ES-I3 (cell line): Measurements from ENCODE around the gene NBPF1.
"Not testable (repeated sequence)": the region's sequence is repeated elsewhere in the genome, so short reads cannot be mapped to it uniquely, and the experiment has no call there.

Experiments
- H3K36me3 ChIP-seq: 2 replicates; pipeline ENCODE4 v1.6.1; 2013; ENCODE audit warnings: mild to moderate bottlenecking, low read length, control low read depth, moderate library complexity; ENCODE audit not compliant: insufficient read depth
- H3K4me1 ChIP-seq: 2 replicates; pipeline ENCODE4 v1.6.1; 2013; ENCODE audit warnings: mild to moderate bottlenecking, control low read depth, low read length; ENCODE audit not compliant: insufficient read depth
- H3K9ac ChIP-seq: 2 replicates; pipeline ENCODE4 v1.6.1; 2013; ENCODE audit warnings: low read depth, mild to moderate bottlenecking, low read length, moderate library complexity
- H3K9me3 ChIP-seq: 2 replicates; pipeline ENCODE4 v1.6.1; 2013; ENCODE audit warnings: mild to moderate bottlenecking, low read length, moderate library complexity; ENCODE audit not compliant: control insufficient read depth, insufficient read depth

Gene NBPF1

GRCh38 chr1:16619803-16620501 lies 6.6 kb upstream of the NBPF1 start:
- H3K9ac ChIP-seq, H3K4me1 ChIP-seq, H3K36me3 ChIP-seq, H3K9me3 ChIP-seq: not testable (repeated sequence)

- Histone ChIP-seq H3K9me3 (no peaks in the 10 kb centered on the region), H3K4me1 (peaks cover 8% of the 10 kb centered on the region; the same call in 1 of the 2 replicates), H3K36me3 (no peaks in the 10 kb centered on the region), H3K9ac (no peak overlapping the region)
Measured at GRCh38 chr1:16618719-16619118, 5.4 kb upstream of the NBPF1 start.

- Histone ChIP-seq H3K9me3 (no peaks in the 10 kb centered on the region), H3K9ac (no peak overlapping the region), H3K4me1 (peaks cover 8% of the 10 kb centered on the region; the same call in 1 of the 2 replicates), H3K36me3 (no peaks in the 10 kb centered on the region)
Measured at GRCh38 chr1:16617778-16618580, 4.6 kb upstream of the NBPF1 start.

- Histone ChIP-seq H3K36me3 (no peaks in the 10 kb centered on the region), H3K4me1 (peaks cover 8% of the 10 kb centered on the region; the same call in 1 of the 2 replicates), H3K9ac (no peak overlapping the region), H3K9me3 (no peaks in the 10 kb centered on the region)
Measured at GRCh38 chr1:16617114-16617631, 3.8 kb upstream of the NBPF1 start.

- H3K4me1 ChIP-seq = peaks cover 6% of the 10 kb centered on the region; the same call in 1 of the 2 replicates
- no peak overlapping the region for H3K9ac ChIP-seq
- no peaks in the 10 kb centered on the region for H3K36me3 ChIP-seq
- H3K9me3 ChIP-seq = no peaks in the 10 kb centered on the region
Measured at GRCh38 chr1:16615253-16616252, 2.2 kb upstream of the NBPF1 start.

GRCh38 chr1:16614361-16615252 lies 1.2 kb upstream of the NBPF1 start:
- Histone ChIP-seq H3K36me3 (no peaks in the 10 kb centered on the region), H3K9ac (no peak overlapping the region), H3K4me1 (no peaks in the 10 kb centered on the region), H3K9me3 (no peaks in the 10 kb centered on the region)

- Histone ChIP-seq H3K36me3 (no peaks in the 10 kb centered on the region), H3K9ac (peak overlapping the region; percentile 59), H3K4me1 (no peaks in the 10 kb centered on the region), H3K9me3 (no peaks in the 10 kb centered on the region)
Measured at GRCh38 chr1:16612332-16613172, 812 bp downstream of the NBPF1 start.

- peak overlapping the region; percentile 59; the same call in 1 of the 2 replicates for H3K9ac ChIP-seq
- not testable (repeated sequence) for H3K9me3 ChIP-seq, H3K4me1 ChIP-seq, H3K36me3 ChIP-seq
Measured at GRCh38 chr1:16611981-16612331, 1.4 kb downstream of the NBPF1 start.

- not testable (repeated sequence) for H3K9me3 ChIP-seq, H3K36me3 ChIP-seq, H3K9ac ChIP-seq, H3K4me1 ChIP-seq
Measured at GRCh38 chr1:16611164-16611563, 2.2 kb downstream of the NBPF1 start.

- H3K9me3 ChIP-seq, H3K4me1 ChIP-seq, H3K36me3 ChIP-seq, H3K9ac ChIP-seq: not testable (repeated sequence)
Measured at GRCh38 chr1:16610553-16610952, 2.8 kb downstream of the NBPF1 start.

GRCh38 chr1:16609761-16610160 lies 3.6 kb downstream of the NBPF1 start:
- not testable (repeated sequence) for H3K9ac ChIP-seq, H3K4me1 ChIP-seq, H3K9me3 ChIP-seq, H3K36me3 ChIP-seq

- peaks cover 6% of the 10 kb centered on the region; the same call in 1 of the 2 replicates for H3K36me3 ChIP-seq
- no peaks in the 10 kb centered on the region for H3K4me1 ChIP-seq
- no peak overlapping the region for H3K9ac ChIP-seq
- H3K9me3 ChIP-seq = no peaks in the 10 kb centered on the region
Measured at GRCh38 chr1:16608838-16609560, 4.4 kb downstream of the NBPF1 start.
